GM12875 (cell line): ENCODE measurements around the gene RCAN3.
"Not testable (repeated sequence)": the region's sequence is repeated elsewhere in the genome, so short reads cannot be mapped to it uniquely, and the experiment has no call there.

Experiments
- H3K4me3 ChIP-seq: one replicate; pipeline ENCODE4 v1.5.1; 2011; ENCODE audit warnings: low read depth, low read length, control low read depth
- TF ChIP-seq, protein P1 (sequence below): IDR thresholded peaks from 2 replicates; pipeline ENCODE4 v1.5.1; 2011; ENCODE audit warnings: low read depth, mild to moderate bottlenecking, control low read depth, inconsistent platforms, low read length, moderate library complexity, borderline replicate concordance; ENCODE audit not compliant: insufficient read depth

RCAN3 gene

DNA sequence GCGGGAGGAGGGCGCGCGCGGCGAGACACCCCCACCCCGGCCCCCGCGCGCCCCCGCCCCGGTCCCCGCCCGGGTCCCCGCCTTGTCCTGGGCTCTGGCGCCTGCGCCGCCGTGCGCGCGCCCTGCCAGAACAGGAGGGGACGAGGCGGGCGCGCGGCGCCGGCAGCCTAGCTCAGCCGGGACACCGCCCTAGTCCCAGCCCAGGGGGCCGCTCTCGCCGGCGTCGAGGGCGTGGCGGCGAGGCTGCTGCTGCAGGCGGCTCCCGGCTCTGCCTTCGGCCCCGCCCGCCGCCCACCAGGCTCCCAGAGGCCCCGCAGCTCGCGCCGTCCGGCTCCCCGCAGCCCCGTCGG, at the start of gene RCAN3:
Gene RCAN3, plus strand, starts transcription at position 128 of the 350 bp plus-strand sequence. CDS start 11,537 bp downstream, outside the sequence.
- TF ChIP-seq, protein P1, sequence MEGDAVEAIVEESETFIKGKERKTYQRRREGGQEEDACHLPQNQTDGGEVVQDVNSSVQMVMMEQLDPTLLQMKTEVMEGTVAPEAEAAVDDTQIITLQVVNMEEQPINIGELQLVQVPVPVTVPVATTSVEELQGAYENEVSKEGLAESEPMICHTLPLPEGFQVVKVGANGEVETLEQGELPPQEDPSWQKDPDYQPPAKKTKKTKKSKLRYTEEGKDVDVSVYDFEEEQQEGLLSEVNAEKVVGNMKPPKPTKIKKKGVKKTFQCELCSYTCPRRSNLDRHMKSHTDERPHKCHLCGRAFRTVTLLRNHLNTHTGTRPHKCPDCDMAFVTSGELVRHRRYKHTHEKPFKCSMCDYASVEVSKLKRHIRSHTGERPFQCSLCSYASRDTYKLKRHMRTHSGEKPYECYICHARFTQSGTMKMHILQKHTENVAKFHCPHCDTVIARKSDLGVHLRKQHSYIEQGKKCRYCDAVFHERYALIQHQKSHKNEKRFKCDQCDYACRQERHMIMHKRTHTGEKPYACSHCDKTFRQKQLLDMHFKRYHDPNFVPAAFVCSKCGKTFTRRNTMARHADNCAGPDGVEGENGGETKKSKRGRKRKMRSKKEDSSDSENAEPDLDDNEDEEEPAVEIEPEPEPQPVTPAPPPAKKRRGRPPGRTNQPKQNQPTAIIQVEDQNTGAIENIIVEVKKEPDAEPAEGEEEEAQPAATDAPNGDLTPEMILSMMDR, result no peak

DNA sequence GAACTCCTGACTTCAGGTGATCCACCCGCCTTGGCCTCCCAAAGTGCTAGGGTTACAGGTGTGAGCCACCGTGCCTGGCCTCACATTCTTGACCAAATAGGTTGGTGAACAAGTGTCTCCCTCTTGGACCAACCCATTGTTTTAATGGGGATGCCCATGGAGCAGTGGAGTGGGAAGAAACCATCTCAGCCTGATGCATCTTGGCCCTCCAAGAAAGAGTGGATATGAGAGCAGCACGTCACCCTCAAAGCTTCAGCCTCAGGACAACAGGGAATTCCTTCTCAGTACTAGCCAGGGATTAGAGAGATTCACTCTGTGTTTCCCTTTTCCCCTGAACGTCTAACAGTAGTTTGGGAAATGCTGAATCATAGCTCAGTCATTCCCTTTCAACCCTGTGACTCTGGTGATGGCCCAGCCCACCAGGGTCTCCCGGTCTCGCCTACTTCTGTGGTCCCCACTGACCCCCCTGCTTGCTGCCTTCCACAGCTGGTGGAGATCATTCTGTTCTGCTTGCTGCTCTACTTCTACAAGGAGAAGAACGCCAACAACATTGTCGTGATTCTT, 49.6 kb upstream of the RCAN3 start:
- TF ChIP-seq, protein P1, result no peak
- H3K4me3 ChIP-seq, result no peak overlapping the region

More for the DNA sequence above, at the start of gene RCAN3:
- H3K4me3 ChIP-seq, result peak within 1 kb of the TSS; percentile 56

DNA sequence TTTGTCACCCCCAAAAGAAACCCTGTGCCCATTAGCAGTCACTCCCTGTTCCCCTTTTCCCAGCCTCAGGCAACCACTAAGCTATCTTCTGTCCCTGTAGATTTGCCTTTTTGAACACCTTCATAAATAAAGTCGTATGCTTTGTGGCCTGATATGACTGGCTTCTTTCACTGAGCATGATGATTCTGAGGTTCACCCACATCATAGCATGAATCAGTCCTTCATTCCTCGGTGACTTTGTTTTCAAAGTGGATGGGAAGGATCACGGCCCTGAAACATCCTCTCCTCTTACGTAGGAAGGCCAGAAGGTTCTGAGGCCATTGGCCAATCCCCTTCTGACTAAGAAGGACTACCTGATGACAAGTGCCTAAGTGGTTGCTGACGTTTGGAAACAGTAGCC, 48.0 kb upstream of the RCAN3 start:
- TF ChIP-seq, protein P1, result no peak

DNA sequence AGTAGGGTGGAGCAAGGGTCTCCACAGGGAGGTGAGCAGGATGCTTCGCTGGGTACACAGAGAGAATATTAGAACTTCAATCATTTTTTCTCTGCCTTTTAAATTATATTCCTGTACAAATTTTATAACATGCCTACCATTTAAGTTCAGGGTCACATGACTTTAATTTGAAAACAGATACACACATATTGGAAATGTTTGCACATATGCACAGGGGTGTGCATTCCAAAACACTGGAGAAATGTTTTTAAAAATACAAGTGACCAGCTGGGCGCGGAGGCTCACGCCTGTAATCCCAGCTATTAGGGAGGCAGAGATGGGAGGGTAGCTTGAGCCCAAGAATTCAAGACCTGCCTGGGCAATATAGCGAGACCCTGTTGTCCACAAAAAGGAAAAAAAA, 47.4 kb upstream of the RCAN3 start:
- no peak overlapping the region for H3K4me3 ChIP-seq
- TF ChIP-seq, protein P1, result no peak

More for the DNA sequence above, 48.0 kb upstream of the RCAN3 start:
- no peak overlapping the region for H3K4me3 ChIP-seq

DNA sequence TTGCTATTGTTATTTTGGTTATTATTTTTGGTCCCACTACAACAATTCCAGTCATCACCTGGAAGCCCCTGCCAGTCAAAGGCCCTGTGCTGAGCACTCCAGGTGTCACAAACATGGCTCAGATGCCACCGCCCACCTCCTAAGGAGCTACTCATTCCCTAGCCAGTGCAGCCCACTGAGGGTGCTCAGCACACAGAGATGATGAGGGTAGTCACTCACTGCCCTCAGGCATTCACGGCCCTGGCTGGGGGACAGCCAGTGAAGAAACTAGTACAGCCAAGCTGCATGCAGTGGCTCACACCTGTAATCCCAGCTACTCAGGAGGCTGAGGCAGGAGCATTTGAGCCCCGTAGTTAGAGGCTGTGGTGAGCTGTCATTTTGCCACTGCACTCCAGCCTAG, 44.8 kb upstream of the RCAN3 start:
- TF ChIP-seq, protein P1, result no peak
- H3K4me3 ChIP-seq, result no peak overlapping the region

DNA sequence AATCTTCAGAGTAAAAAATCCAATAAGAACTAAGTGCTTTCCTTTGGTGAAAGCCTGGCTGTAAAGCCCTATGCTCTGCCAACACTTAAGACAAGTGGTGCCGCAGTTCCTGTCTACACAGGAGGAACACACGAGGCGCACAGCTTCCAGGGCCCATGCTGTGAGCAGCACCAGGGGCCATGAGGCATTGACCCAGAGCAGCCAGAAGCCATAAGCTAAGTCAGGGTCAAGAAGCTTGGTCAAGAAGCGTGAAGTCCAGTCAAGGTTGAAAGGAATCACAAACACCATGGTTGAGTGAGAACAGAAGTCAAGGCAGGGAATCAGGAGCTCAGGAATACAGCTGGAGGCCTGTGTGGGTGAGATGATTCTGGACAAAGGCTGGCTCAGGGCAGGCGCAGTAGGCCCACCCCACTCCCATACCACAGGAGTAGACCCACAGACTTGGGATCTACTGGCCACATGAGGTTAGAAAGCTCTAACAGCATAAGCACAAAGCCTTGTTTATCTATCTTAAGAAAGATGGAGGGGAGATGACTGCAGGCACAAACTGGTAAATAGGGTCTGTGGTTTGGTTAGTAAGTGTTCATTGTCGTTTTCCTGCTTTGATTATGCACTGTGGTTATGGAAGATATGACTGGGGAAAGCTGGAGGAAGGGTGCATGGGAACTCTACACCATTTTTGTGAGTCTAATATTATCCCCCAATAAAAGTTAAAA, 42.9 kb upstream of the RCAN3 start:
- TF ChIP-seq, protein P1, result no peak

DNA sequence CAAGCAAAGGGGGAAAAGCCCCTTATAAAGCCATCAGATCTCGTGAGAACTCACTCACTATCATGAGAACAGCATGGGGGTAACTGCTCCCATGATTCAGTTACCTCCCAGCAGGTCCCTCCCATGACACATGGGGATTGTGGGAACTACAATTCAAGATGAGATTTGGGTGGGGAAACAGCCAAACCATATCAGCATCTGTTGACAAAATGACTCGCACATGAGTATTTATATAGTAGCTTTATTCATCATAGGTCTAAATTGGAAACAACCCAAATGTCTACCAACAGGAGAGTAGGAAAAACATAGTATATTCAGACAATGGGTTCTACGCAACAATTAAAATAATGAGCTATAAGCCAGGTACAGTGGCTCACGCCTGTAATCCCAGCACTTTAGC, 40.5 kb upstream of the RCAN3 start:
- H3K4me3 ChIP-seq, result not testable (repeated sequence)

More for the DNA sequence above, 42.9 kb upstream of the RCAN3 start:
- H3K4me3 ChIP-seq, result no peak overlapping the region
